GM23338 (cell line): ENCODE data around the gene KCNK5. TPM values are rescaled to one million over a fixed set of nuclear protein-coding genes. Genes with fewer than 3 reads are reported as not detected.

Experiments used
- ATAC-seq: fragments of 200-7000 bp; cut with Tn5 transposase; 3 replicates; pipeline ENCODE4 v1.9.1; 2020
- DNase-seq: peaks from one replicate; pipeline ENCODE4 v3.0.0-alpha.2; 2015; ENCODE audit warnings: low spot score
- H2AFZ ChIP-seq: fragments of 200-600 bp; sonication (generic); 2 replicates; pipeline ENCODE4 v1.8.0; 2016; ENCODE audit warnings: antibody characterized with exemption, mild to moderate bottlenecking, moderate library complexity
- H3F3A ChIP-seq: fragments of 200-600 bp; sonication (generic); replicated peaks from 2 replicates; pipeline ENCODE4 v1.8.0; 2017; ENCODE audit warnings: antibody characterized with exemption, mixed run types, low read depth
- H3K27ac ChIP-seq: fragments of 200-600 bp; sonication (generic); 2 replicates; pipeline ENCODE4 v1.6.1; 2016; ENCODE audit warnings: low read depth
- H3K27me3 ChIP-seq: fragments of 200-600 bp; sonication (generic); 2 replicates; pipeline ENCODE4 v1.8.0; 2016; ENCODE audit warnings: mild to moderate bottlenecking, mixed run types, moderate library complexity; ENCODE audit not compliant: insufficient read depth
- H3K36me3 ChIP-seq: fragments of 200-600 bp; sonication (generic); 2 replicates; pipeline ENCODE4 v1.8.0; 2016; ENCODE audit warnings: mild to moderate bottlenecking; ENCODE audit not compliant: insufficient read depth
- H3K4me1 ChIP-seq: fragments of 200-600 bp; sonication (generic); 2 replicates; pipeline ENCODE4 v1.8.0; 2016; ENCODE audit warnings: mild to moderate bottlenecking, moderate library complexity; ENCODE audit not compliant: insufficient read depth
- H3K4me2 ChIP-seq: fragments of 200-600 bp; sonication (generic); 2 replicates; pipeline ENCODE4 v1.7.1; 2017; ENCODE audit warnings: mixed run types
- H3K4me3 ChIP-seq: fragments of 200-600 bp; sonication (generic); 2 replicates; pipeline ENCODE4 v1.6.1; 2016; ENCODE audit warnings: mixed run types
- H3K79me2 ChIP-seq: fragments of 200-600 bp; sonication (generic); replicated peaks from 2 replicates; pipeline ENCODE4 v1.8.0; 2017; ENCODE audit warnings: mild to moderate bottlenecking; ENCODE audit not compliant: insufficient read depth
- H3K9me2 ChIP-seq: fragments of 200-600 bp; sonication (generic); 2 replicates; pipeline ENCODE4 v1.8.0; 2017; ENCODE audit not compliant: insufficient read depth
- H4K20me1 ChIP-seq: fragments of 200-600 bp; sonication (generic); replicated peaks from 2 replicates; pipeline ENCODE4 v1.8.0; 2017; ENCODE audit warnings: mild to moderate bottlenecking; ENCODE audit not compliant: insufficient read depth
- H3K27ac Mint-ChIP-seq: 2 replicates; pipeline ENCODE4 v1.8.0; 2020; ENCODE audit warnings: inconsistent platforms, mild to moderate bottlenecking, moderate library complexity, mixed read lengths
- H3K27me3 Mint-ChIP-seq: 3 replicates; pipeline ENCODE4 v1.8.0; 2022; ENCODE audit warnings: low read depth, mild to moderate bottlenecking, moderate library complexity, mixed read lengths, inconsistent platforms; ENCODE audit not compliant: insufficient read depth, poor library complexity
- H3K36me3 Mint-ChIP-seq: 3 replicates; pipeline ENCODE4 v1.8.0; 2021; ENCODE audit warnings: low read depth, mild to moderate bottlenecking, inconsistent platforms, moderate library complexity, mixed read lengths
- H3K4me1 Mint-ChIP-seq: 3 replicates; pipeline ENCODE4 v1.8.0; 2020; ENCODE audit warnings: mild to moderate bottlenecking, inconsistent platforms, mixed read lengths
- H3K4me3 Mint-ChIP-seq: 3 replicates; pipeline ENCODE4 v1.8.0; 2021; ENCODE audit warnings: moderate library complexity, mild to moderate bottlenecking, inconsistent platforms, mixed read lengths
- H3K9me3 Mint-ChIP-seq: 3 replicates; pipeline ENCODE4 v1.8.0; 2020; ENCODE audit warnings: moderate library complexity, mild to moderate bottlenecking, inconsistent platforms, mixed read lengths
- CREB1 ChIP-seq: fragments of 250-450 bp; sonication (Bioruptor Pico); IDR thresholded peaks from 2 replicates; pipeline ENCODE4 v1.5.0; 2020; ENCODE audit warnings: low read depth, mild to moderate bottlenecking, moderate library complexity
- EZH2 ChIP-seq: fragments of 200-600 bp; sonication (generic); IDR thresholded peaks from one replicate; pipeline ENCODE4 v1.8.0; 2017; ENCODE audit warnings: antibody characterized with exemption, mild to moderate bottlenecking, low read depth; ENCODE audit not compliant: unreplicated experiment
- EZH2phosphoT487 ChIP-seq: fragments of 200-600 bp; sonication (generic); IDR thresholded peaks from one replicate; pipeline ENCODE4 v1.8.1; 2018; ENCODE audit warnings: antibody characterized with exemption; ENCODE audit not compliant: unreplicated experiment
- JUNB ChIP-seq: IDR thresholded peaks from one replicate; pipeline ENCODE4 v1.6.1; 2016; ENCODE audit warnings: antibody characterized with exemption; ENCODE audit not compliant: unreplicated experiment
- NANOG ChIP-seq: IDR thresholded peaks from 2 replicates; pipeline ENCODE4 v1.6.1; 2016; ENCODE audit warnings: antibody characterized with exemption, borderline replicate concordance
- POLR2AphosphoS5 ChIP-seq: IDR thresholded peaks from 2 replicates; pipeline ENCODE4 v1.6.1; 2016; ENCODE audit warnings: antibody characterized with exemption, low read depth
- STAT1 ChIP-seq: IDR thresholded peaks from one replicate; pipeline ENCODE4 v1.6.1; 2016; ENCODE audit warnings: antibody characterized with exemption; ENCODE audit not compliant: unreplicated experiment
- ZNF114 ChIP-seq: fragments of 250-450 bp; sonication (Bioruptor Pico); IDR thresholded peaks from 2 replicates; pipeline ENCODE4 v1.5.0; 2020; ENCODE audit warnings: mild to moderate bottlenecking, moderate library complexity
- ZNF331 ChIP-seq: fragments of 250-450 bp; sonication (Bioruptor Pico); IDR thresholded peaks from 2 replicates; pipeline ENCODE4 v1.5.0; 2020; ENCODE audit warnings: low read depth, mild to moderate bottlenecking, moderate library complexity
- polyA plus RNA-seq: library from polyadenylated mRNA; unstranded; fragments of >200 nt; fragmentation: Nextera tagmentation; extraction: Ambion mirVana; gene quantifications from 2 replicates; pipeline ENCODE4 v1.2.1, GENCODE V29; 2016
- total RNA-seq: library from RNA; depleted of rRNA; stranded (reverse); fragments of >200 nt; shearing (Covaris generic); gene quantifications from 2 replicates; pipeline ENCODE4 v1.2.3, GENCODE V29; 2014
- TF ChIP-seq, protein P1 (sequence below): IDR thresholded peaks from 2 replicates; pipeline ENCODE4 v1.6.1; 2016; ENCODE audit warnings: antibody characterized with exemption
- TF ChIP-seq, protein P2 (sequence below), 2 experiments: fragments of 200-600 bp in 1 of 2; sonication (generic) in 1 of 2; conservative IDR thresholded peaks; 2 replicates each; pipeline versions ENCODE4 v1.5.1 to v1.6.1; 2016 to 2017; ENCODE audit warnings: antibody characterized with exemption in 2 of 2, low read depth in 2 of 2, mild to moderate bottlenecking in 2 of 2, moderate library complexity in 1 of 2
- TF ChIP-seq, protein P3 (sequence below): IDR thresholded peaks from one replicate; pipeline ENCODE4 v1.6.1; 2018; ENCODE audit warnings: antibody characterized with exemption; ENCODE audit not compliant: unreplicated experiment
- TF ChIP-seq, protein P4 (sequence below): fragments of 250-450 bp; sonication (Bioruptor Pico); IDR thresholded peaks from 2 replicates; pipeline ENCODE4 v1.5.0; 2020; ENCODE audit warnings: mild to moderate bottlenecking, moderate library complexity

KCNK5 gene
- total and polyA plus RNA-seq, 2 experiments from 2014 or later, result 9.5 to 57.4 TPM

DNA sequence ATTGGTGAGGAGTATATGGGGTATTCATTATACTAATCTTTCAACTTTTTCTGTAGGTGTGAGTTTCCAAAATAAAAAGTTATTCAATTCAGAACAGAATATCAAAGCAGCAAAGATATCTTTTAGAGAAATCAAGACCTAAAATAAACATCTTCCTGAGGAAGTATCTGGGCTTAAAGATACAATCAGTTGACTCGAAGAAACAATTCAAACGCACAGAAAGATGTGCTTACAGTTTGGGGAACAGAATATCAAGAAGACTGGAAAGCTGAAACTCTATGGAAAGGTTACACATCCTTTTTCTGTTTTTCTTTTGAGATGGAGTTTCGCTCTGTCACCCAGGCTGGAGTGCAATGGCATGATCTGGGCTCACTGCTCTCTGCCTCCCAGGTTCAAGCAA is 78.1 kb downstream of the KCNK5 start:
- Mint-ChIP-seq H3K9me3 (no peaks in the 10 kb centered on the region), H3K27ac (no peak overlapping the region), H3K4me1 (peaks cover 6% of the 10 kb centered on the region), H3K36me3 (no peaks in the 10 kb centered on the region), H3K4me3 (no peak overlapping the region), H3K27me3 (no peaks in the 10 kb centered on the region)
- Histone ChIP-seq H3F3A (no peaks in the 10 kb centered on the region), H3K79me2 (no peaks in the 10 kb centered on the region), H3K27me3 (no peaks in the 10 kb centered on the region), H3K4me2 (no peak overlapping the region), H3K36me3 (no peaks in the 10 kb centered on the region), H3K27ac (no peak overlapping the region), H3K4me3 (no peak overlapping the region), H2AFZ (no peak overlapping the region), H3K9me2 (no peaks in the 10 kb centered on the region), H4K20me1 (no peaks in the 10 kb centered on the region), H3K4me1 (no peaks in the 10 kb centered on the region)
- ATAC-seq, result no peak
- TF ChIP-seq JUNB (no peak), CREB1 (CRISPR knock-in tag) (no peak), STAT1 (no peak), NANOG (no peak), EZH2phosphoT487 (no peak), POLR2AphosphoS5 (no peak), ZNF331 (CRISPR knock-in tag) (no peak), EZH2 (no peak), ZNF114 (CRISPR knock-in tag) (no peak)
- TF ChIP-seq, protein P1, sequence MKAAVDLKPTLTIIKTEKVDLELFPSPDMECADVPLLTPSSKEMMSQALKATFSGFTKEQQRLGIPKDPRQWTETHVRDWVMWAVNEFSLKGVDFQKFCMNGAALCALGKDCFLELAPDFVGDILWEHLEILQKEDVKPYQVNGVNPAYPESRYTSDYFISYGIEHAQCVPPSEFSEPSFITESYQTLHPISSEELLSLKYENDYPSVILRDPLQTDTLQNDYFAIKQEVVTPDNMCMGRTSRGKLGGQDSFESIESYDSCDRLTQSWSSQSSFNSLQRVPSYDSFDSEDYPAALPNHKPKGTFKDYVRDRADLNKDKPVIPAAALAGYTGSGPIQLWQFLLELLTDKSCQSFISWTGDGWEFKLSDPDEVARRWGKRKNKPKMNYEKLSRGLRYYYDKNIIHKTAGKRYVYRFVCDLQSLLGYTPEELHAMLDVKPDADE, result no peak
- TF ChIP-seq, protein P2, sequence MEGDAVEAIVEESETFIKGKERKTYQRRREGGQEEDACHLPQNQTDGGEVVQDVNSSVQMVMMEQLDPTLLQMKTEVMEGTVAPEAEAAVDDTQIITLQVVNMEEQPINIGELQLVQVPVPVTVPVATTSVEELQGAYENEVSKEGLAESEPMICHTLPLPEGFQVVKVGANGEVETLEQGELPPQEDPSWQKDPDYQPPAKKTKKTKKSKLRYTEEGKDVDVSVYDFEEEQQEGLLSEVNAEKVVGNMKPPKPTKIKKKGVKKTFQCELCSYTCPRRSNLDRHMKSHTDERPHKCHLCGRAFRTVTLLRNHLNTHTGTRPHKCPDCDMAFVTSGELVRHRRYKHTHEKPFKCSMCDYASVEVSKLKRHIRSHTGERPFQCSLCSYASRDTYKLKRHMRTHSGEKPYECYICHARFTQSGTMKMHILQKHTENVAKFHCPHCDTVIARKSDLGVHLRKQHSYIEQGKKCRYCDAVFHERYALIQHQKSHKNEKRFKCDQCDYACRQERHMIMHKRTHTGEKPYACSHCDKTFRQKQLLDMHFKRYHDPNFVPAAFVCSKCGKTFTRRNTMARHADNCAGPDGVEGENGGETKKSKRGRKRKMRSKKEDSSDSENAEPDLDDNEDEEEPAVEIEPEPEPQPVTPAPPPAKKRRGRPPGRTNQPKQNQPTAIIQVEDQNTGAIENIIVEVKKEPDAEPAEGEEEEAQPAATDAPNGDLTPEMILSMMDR (conservative IDR thresholded peaks at IDR 0.05; ENCODE audit: low read depth in 2 of 2), result no peak
- TF ChIP-seq, protein P3, sequence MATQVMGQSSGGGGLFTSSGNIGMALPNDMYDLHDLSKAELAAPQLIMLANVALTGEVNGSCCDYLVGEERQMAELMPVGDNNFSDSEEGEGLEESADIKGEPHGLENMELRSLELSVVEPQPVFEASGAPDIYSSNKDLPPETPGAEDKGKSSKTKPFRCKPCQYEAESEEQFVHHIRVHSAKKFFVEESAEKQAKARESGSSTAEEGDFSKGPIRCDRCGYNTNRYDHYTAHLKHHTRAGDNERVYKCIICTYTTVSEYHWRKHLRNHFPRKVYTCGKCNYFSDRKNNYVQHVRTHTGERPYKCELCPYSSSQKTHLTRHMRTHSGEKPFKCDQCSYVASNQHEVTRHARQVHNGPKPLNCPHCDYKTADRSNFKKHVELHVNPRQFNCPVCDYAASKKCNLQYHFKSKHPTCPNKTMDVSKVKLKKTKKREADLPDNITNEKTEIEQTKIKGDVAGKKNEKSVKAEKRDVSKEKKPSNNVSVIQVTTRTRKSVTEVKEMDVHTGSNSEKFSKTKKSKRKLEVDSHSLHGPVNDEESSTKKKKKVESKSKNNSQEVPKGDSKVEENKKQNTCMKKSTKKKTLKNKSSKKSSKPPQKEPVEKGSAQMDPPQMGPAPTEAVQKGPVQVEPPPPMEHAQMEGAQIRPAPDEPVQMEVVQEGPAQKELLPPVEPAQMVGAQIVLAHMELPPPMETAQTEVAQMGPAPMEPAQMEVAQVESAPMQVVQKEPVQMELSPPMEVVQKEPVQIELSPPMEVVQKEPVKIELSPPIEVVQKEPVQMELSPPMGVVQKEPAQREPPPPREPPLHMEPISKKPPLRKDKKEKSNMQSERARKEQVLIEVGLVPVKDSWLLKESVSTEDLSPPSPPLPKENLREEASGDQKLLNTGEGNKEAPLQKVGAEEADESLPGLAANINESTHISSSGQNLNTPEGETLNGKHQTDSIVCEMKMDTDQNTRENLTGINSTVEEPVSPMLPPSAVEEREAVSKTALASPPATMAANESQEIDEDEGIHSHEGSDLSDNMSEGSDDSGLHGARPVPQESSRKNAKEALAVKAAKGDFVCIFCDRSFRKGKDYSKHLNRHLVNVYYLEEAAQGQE, result no peak
- TF ChIP-seq, protein P4, sequence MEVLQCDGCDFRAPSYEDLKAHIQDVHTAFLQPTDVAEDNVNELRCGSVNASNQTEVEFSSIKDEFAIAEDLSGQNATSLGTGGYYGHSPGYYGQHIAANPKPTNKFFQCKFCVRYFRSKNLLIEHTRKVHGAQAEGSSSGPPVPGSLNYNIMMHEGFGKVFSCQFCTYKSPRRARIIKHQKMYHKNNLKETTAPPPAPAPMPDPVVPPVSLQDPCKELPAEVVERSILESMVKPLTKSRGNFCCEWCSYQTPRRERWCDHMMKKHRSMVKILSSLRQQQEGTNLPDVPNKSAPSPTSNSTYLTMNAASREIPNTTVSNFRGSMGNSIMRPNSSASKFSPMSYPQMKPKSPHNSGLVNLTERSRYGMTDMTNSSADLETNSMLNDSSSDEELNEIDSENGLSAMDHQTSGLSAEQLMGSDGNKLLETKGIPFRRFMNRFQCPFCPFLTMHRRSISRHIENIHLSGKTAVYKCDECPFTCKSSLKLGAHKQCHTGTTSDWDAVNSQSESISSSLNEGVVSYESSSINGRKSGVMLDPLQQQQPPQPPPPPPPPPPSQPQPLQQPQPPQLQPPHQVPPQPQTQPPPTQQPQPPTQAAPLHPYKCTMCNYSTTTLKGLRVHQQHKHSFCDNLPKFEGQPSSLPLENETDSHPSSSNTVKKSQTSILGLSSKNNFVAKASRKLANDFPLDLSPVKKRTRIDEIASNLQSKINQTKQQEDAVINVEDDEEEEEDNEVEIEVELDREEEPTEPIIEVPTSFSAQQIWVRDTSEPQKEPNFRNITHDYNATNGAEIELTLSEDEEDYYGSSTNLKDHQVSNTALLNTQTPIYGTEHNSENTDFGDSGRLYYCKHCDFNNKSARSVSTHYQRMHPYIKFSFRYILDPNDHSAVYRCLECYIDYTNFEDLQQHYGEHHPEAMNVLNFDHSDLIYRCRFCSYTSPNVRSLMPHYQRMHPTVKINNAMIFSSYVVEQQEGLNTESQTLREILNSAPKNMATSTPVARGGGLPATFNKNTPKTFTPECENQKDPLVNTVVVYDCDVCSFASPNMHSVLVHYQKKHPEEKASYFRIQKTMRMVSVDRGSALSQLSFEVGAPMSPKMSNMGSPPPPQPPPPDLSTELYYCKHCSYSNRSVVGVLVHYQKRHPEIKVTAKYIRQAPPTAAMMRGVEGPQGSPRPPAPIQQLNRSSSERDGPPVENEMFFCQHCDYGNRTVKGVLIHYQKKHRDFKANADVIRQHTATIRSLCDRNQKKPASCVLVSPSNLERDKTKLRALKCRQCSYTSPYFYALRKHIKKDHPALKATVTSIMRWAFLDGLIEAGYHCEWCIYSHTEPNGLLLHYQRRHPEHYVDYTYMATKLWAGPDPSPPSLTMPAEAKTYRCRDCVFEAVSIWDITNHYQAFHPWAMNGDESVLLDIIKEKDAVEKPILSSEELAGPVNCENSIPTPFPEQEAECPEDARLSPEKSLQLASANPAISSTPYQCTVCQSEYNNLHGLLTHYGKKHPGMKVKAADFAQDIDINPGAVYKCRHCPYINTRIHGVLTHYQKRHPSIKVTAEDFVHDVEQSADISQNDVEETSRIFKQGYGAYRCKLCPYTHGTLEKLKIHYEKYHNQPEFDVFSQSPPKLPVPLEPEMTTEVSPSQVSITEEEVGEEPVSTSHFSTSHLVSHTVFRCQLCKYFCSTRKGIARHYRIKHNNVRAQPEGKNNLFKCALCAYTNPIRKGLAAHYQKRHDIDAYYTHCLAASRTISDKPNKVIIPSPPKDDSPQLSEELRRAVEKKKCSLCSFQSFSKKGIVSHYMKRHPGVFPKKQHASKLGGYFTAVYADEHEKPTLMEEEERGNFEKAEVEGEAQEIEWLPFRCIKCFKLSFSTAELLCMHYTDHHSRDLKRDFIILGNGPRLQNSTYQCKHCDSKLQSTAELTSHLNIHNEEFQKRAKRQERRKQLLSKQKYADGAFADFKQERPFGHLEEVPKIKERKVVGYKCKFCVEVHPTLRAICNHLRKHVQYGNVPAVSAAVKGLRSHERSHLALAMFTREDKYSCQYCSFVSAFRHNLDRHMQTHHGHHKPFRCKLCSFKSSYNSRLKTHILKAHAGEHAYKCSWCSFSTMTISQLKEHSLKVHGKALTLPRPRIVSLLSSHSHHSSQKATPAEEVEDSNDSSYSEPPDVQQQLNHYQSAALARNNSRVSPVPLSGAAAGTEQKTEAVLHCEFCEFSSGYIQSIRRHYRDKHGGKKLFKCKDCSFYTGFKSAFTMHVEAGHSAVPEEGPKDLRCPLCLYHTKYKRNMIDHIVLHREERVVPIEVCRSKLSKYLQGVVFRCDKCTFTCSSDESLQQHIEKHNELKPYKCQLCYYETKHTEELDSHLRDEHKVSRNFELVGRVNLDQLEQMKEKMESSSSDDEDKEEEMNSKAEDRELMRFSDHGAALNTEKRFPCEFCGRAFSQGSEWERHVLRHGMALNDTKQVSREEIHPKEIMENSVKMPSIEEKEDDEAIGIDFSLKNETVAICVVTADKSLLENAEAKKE (CRISPR knock-in tag), result no peak
- no peak for DNase-seq
